HG03571 (cell line): Measurements from ENCODE around the gene NALF2.

Experiments used
- ATAC-seq: cut with Tn5 transposase; IDR thresholded peaks from one replicate; pipeline ENCODE4 v1.9.1; 2021; ENCODE audit not compliant: unreplicated experiment

NALF2 gene

GRCh38 chrX:69503782-69504625 lies at the start of gene NALF2:
NALF2 (plus strand) TSS chrX:69504326; CDS start chrX:69505283, 957 bp downstream.
- ATAC-seq = no peak

GRCh38 chrX:69457756-69458155 lies 46.4 kb upstream of the NALF2 start:
- no peak for ATAC-seq

GRCh38 chrX:69466546-69466945 lies 37.6 kb upstream of the NALF2 start:
- ATAC-seq = no peak

- no peak for ATAC-seq
Observed at GRCh38 chrX:69469975-69470374, 34.2 kb upstream of the NALF2 start.

GRCh38 chrX:69489625-69490024 lies 14.5 kb upstream of the NALF2 start:
- no peak for ATAC-seq

- no peak for ATAC-seq
Observed at GRCh38 chrX:69493193-69493592, 10.9 kb upstream of the NALF2 start.

- ATAC-seq = no peak
Observed at GRCh38 chrX:69493766-69494165, 10.4 kb upstream of the NALF2 start.

- ATAC-seq = no peak
Observed at GRCh38 chrX:69496183-69496582, 7.9 kb upstream of the NALF2 start.

- ATAC-seq = no peak
Observed at GRCh38 chrX:69501429-69501828, 2.7 kb upstream of the NALF2 start.

GRCh38 chrX:69503228-69503781 lies 821 bp upstream of the NALF2 start:
- ATAC-seq = no peak

GRCh38 chrX:69504626-69505612 lies 793 bp downstream of the NALF2 start:
- ATAC-seq = no peak

GRCh38 chrX:69505772-69506616 lies 1.9 kb downstream of the NALF2 start:
- ATAC-seq = no peak

GRCh38 chrX:69506617-69507499 lies 2.7 kb downstream of the NALF2 start:
- no peak for ATAC-seq

GRCh38 chrX:69507500-69507789 lies 3.3 kb downstream of the NALF2 start:
- no peak for ATAC-seq

- no peak for ATAC-seq
Observed at GRCh38 chrX:69508610-69509009, 4.5 kb downstream of the NALF2 start.

- ATAC-seq = no peak
Observed at GRCh38 chrX:69510137-69510715, 6.1 kb downstream of the NALF2 start.

GRCh38 chrX:69510914-69511513 lies 6.9 kb downstream of the NALF2 start:
- ATAC-seq = no peak

GRCh38 chrX:69522052-69522451 lies 17.9 kb downstream of the NALF2 start:
- ATAC-seq = no peak

- ATAC-seq = no peak
Observed at GRCh38 chrX:69523314-69523713, 19.2 kb downstream of the NALF2 start.
